B cell (primary cell): ENCODE data around the gene ARL5A. TPM values are rescaled to one million over a fixed set of nuclear protein-coding genes. Genes with fewer than 3 reads are reported as not detected.

ENCODE experiments used
- ATAC-seq: fragments of 200-7000 bp; cut with Tn5 transposase; one replicate; pipeline ENCODE4 v1.10.0; 2021; ENCODE audit warnings: low read depth, mild to moderate bottlenecking, moderate number of reproducible peaks, moderate library complexity
- CTCF ChIA-PET: fragments of 350-600 bp; sonication (Branson Sonifier 250); formaldehyde crosslinking; loops from one replicate; lab custom pipeline; 2021; ENCODE audit warnings: antibody characterized with exemption, inconsistent platforms; lab: Charles Lee
- POLR2A ChIA-PET: fragments of 350-600 bp; sonication (Branson Sonifier 250); formaldehyde crosslinking; loops from one replicate; lab custom pipeline; 2021; ENCODE audit warnings: antibody characterized with exemption; lab: Charles Lee
- DNase-seq: peaks from one replicate; pipeline ENCODE4 v3.0.0; 2013
- H2AFZ ChIP-seq: 2 replicates; pipeline ENCODE4 v1.6.1; 2012; ENCODE audit warnings: mild to moderate bottlenecking, low read depth, low read length; ENCODE audit not compliant: insufficient read depth, poor library complexity, severe bottlenecking
- H3K27ac ChIP-seq, 2 donors: 1 replicate in 1 of 2; 2 replicates in 1 of 2; pipeline ENCODE4 v1.5.1; 2012 to 2013; ENCODE audit warnings: low read length in 2 of 2, mild to moderate bottlenecking in 2 of 2, moderate library complexity in 1 of 2
- H3K27me3 ChIP-seq, 4 experiments: fragments of 200-600 bp in 1 of 4; sonication (generic) in 1 of 4; replicated peaks in 1 of 4; 1 replicate in 2 of 4; 2 replicates in 2 of 4; pipeline versions ENCODE4 v1.6.1 to v1.7.0; 2013 to 2016; ENCODE audit warnings: low read length in 3 of 4, mild to moderate bottlenecking in 2 of 4, mixed read lengths in 1 of 4, moderate library complexity in 1 of 4; ENCODE audit not compliant: insufficient read depth in 4 of 4, control insufficient read depth in 3 of 4; ENCODE audit errors: control extremely low read depth in 1 of 4
- H3K36me3 ChIP-seq, 2 experiments: replicated peaks in 1 of 2; 1 replicate in 1 of 2; 2 replicates in 1 of 2; pipeline versions ENCODE4 v1.6.1 to v1.7.1; 2013; ENCODE audit warnings: low read length in 1 of 2; ENCODE audit not compliant: insufficient read depth in 2 of 2, control insufficient read depth in 1 of 2; ENCODE audit errors: control extremely low read depth in 1 of 2, extremely low read depth in 1 of 2
- H3K4me1 ChIP-seq, 2 donors: fragments of 200-600 bp in 1 of 2; sonication (generic) in 1 of 2; 1 replicate in 1 of 2; 2 replicates in 1 of 2; pipeline versions ENCODE4 v1.5.1 to v1.6.1; 2013 to 2017; ENCODE audit warnings: low read length in 2 of 2; ENCODE audit not compliant: control insufficient read depth in 2 of 2, insufficient read depth in 2 of 2
- H3K4me2 ChIP-seq: replicated peaks from 2 replicates; pipeline ENCODE3; 2012; ENCODE audit warnings: mild to moderate bottlenecking, low read depth, low read length; ENCODE audit not compliant: poor library complexity, severe bottlenecking
- H3K4me3 ChIP-seq, 5 experiments: fragments of 200-600 bp in 1 of 5; sonication (generic) in 1 of 5; 1 replicate in 3 of 5; 2 replicates in 2 of 5; pipeline versions ENCODE4 v1.5.1 to v1.7.0; 2011 to 2016; ENCODE audit warnings: low read length in 4 of 5, mild to moderate bottlenecking in 4 of 5, low read depth in 2 of 5, control low read depth in 1 of 5, moderate library complexity in 1 of 5; ENCODE audit not compliant: insufficient read depth in 1 of 5; ENCODE audit errors: control extremely low read depth in 1 of 5, extremely low read depth in 1 of 5
- H3K79me2 ChIP-seq: fragments of 200-600 bp; sonication (generic); one replicate; pipeline ENCODE4 v1.6.0; 2016; ENCODE audit warnings: low read length; ENCODE audit not compliant: control insufficient read depth, insufficient read depth
- H3K9ac ChIP-seq: fragments of 200-600 bp; sonication (generic); 2 replicates; pipeline ENCODE4 v1.6.1; 2017; ENCODE audit warnings: mild to moderate bottlenecking, low read length, moderate library complexity
- H3K9me3 ChIP-seq, 3 donors: one replicate each; pipeline versions ENCODE4 v1.6.1 to v1.7.1; 2013; ENCODE audit warnings: low read length in 2 of 3; ENCODE audit not compliant: control insufficient read depth in 2 of 3, insufficient read depth in 1 of 3; ENCODE audit errors: control extremely low read depth in 1 of 3
- H4K20me1 ChIP-seq: 2 replicates; pipeline ENCODE4 v1.6.0; 2012; ENCODE audit warnings: mild to moderate bottlenecking, low read length; ENCODE audit not compliant: insufficient read depth, control insufficient read depth, poor library complexity, severe bottlenecking
- H3K27ac Mint-ChIP-seq: one replicate; pipeline ENCODE4 v1.8.0; 2021; ENCODE audit warnings: mixed read lengths
- H3K27me3 Mint-ChIP-seq: one replicate; pipeline ENCODE4 v1.8.0; 2021; ENCODE audit warnings: mixed read lengths
- H3K4me1 Mint-ChIP-seq: one replicate; pipeline ENCODE4 v1.8.0; 2021; ENCODE audit warnings: mixed read lengths
- H3K4me3 Mint-ChIP-seq: one replicate; pipeline ENCODE4 v1.8.0; 2021; ENCODE audit warnings: mixed read lengths
- H3K9me3 Mint-ChIP-seq: one replicate; pipeline ENCODE4 v1.8.0; 2022; ENCODE audit warnings: mixed read lengths; ENCODE audit not compliant: insufficient read depth
- EZH2 ChIP-seq: IDR thresholded peaks from 2 replicates; pipeline ENCODE4 v1.6.1; 2012; ENCODE audit warnings: borderline replicate concordance, low read depth, mild to moderate bottlenecking, moderate library complexity, low read length; ENCODE audit not compliant: insufficient read depth, poor library complexity, severe bottlenecking
- WGBS: methylation state at CpG from one replicate; pipeline ENCODE4 v1.1.5; 2013; ENCODE audit warnings: missing lambda C conversion rate; ENCODE audit not compliant: insufficient coverage; 5-methylcytosine and 5-hydroxymethylcytosine counted together
- intact Hi-C: fragments of 100-400 bp; cut with micrococcal nuclease; formaldehyde crosslinking; loops from one replicate; pipeline ENCODE4 v1.10.0; 2022
- polyA plus RNA-seq: library from polyadenylated mRNA; depleted of rRNA; stranded (reverse); fragments of >200 nt; gene quantifications from 2 replicates; pipeline ENCODE4 v1.2.3, GENCODE V29; 2012
- total RNA-seq, 2 donors: library from RNA; stranded (reverse); fragments of 120-200 nt in 1 of 2; gene quantifications; 1 replicate in 1 of 2; 2 replicates in 1 of 2; pipeline versions ENCODE4 v1.2.3 to v1.2.4, GENCODE V29; 2013 to 2022
- TF ChIP-seq, protein P1 (sequence below): fragments of 200-600 bp; IDR thresholded peaks from one replicate; pipeline ENCODE4 v1.8.0; 2022; ENCODE audit warnings: antibody characterized with exemption, mild to moderate bottlenecking

ARL5A gene
- total and polyA plus RNA-seq, 2 donors (not counting 1 experiment from before 2014, with no cell fraction given) = 18.2 to 54.1 TPM

DNA sequence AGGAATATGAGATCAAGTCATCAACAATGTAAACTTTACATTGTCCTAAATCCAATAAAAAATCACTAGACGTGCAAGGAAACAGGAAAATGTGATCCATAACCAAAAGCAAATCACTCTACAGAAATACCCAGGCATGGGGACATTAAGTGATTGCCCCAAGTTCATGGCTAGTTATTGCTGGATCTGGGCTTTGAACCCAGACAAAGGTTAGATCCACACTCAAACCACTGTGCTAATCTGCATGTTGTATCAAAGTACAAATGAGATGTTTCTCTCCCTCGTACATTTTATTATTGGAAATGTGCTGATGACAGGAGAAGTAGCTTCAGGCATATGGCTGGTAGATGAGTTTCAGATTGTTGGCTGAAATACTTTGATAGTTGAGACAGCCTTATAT, 2.7 kb upstream of the ARL5A start:
- Histone ChIP-seq H2AFZ (no peak overlapping the region), H3K4me3 (no peak overlapping the region), H3K36me3 (no peaks in the 10 kb centered on the region), H3K27me3 (no peaks in the 10 kb centered on the region), H3K27ac (no peak overlapping the region), H3K9me3 (no peaks in the 10 kb centered on the region), H3K4me1 (peaks cover 20 to 41% of the 10 kb centered on the region in 2 donors), H3K9ac (no peak overlapping the region), H3K4me2 (no peak overlapping the region), H4K20me1 (peaks cover 5% of the 10 kb centered on the region), H3K79me2 (peaks cover 23% of the 10 kb centered on the region)
- ATAC-seq (no peak), DNase-seq (no peak)
- ChIA-PET CTCF (interaction anchor here (0.6 kb wide), 1 partner anchor 193 kb away, joined by 3 read pairs; no protein-coding TSS in a partner anchor), POLR2A (no interaction called here)
- Mint-ChIP-seq H3K4me3 (no peak overlapping the region), H3K27ac (no peak overlapping the region), H3K9me3 (no peaks in the 10 kb centered on the region), H3K4me1 (peaks cover 40% of the 10 kb centered on the region), H3K27me3 (no peaks in the 10 kb centered on the region)
- intact Hi-C loops = no loop called here
- TF ChIP-seq, protein P1, sequence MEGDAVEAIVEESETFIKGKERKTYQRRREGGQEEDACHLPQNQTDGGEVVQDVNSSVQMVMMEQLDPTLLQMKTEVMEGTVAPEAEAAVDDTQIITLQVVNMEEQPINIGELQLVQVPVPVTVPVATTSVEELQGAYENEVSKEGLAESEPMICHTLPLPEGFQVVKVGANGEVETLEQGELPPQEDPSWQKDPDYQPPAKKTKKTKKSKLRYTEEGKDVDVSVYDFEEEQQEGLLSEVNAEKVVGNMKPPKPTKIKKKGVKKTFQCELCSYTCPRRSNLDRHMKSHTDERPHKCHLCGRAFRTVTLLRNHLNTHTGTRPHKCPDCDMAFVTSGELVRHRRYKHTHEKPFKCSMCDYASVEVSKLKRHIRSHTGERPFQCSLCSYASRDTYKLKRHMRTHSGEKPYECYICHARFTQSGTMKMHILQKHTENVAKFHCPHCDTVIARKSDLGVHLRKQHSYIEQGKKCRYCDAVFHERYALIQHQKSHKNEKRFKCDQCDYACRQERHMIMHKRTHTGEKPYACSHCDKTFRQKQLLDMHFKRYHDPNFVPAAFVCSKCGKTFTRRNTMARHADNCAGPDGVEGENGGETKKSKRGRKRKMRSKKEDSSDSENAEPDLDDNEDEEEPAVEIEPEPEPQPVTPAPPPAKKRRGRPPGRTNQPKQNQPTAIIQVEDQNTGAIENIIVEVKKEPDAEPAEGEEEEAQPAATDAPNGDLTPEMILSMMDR = no peak
- no peak for TF ChIP-seq EZH2
- WGBS = 100% methylated on average over 1 of the region's 2 CpGs

DNA sequence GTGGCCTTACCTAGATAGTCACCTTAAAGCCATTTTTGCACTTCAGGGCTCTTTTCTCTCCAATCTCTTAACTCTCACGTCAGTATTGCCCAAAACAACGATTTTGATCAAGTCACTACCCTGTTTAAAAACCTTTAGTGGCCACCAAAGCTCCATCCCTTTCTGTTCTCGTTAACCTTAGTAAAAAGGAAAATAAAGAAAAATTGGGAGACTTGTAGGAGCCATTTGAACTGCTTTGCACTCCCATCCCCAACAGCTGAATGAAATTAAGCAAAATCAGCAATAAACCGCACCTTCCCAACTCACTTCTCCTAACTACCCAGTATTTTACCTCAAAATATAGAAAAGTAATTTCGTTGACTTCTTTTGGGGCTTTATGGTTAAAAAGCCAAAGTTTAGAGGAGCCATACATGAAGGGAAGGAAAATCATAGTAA, 686 bp upstream of the ARL5A start:
- H3K4me1 Mint-ChIP-seq = peaks cover 46% of the 10 kb centered on the region
- Histone ChIP-seq H3K27ac (peak overlapping the region; percentile 76 to 87), H3K36me3 (peaks cover 0 to 3% of the 10 kb centered on the region in 2 experiments), H3K9me3 (no peaks in the 10 kb centered on the region), H3K4me1 (peaks cover 20 to 28% of the 10 kb centered on the region in 2 donors), H3K9ac (peak overlapping the region; percentile 97), H3K4me2 (peak overlapping the region; percentile 84), H4K20me1 (peaks cover 7% of the 10 kb centered on the region), H3K4me3 (peak overlapping the region; percentile 36 to 98 (median 90)), H2AFZ (peak overlapping the region; percentile 90), H3K27me3 (no peaks in the 10 kb centered on the region), H3K79me2 (peaks cover 44% of the 10 kb centered on the region)
- ATAC-seq (no peak), DNase-seq (no peak)
- no peaks in the 10 kb centered on the region for H3K27me3 Mint-ChIP-seq
- H3K9me3 Mint-ChIP-seq = no peaks in the 10 kb centered on the region
- ChIA-PET CTCF (interaction anchor here (0.9 to 2.1 kb wide), 7 partner anchors 9 to 191 kb away, joined by 3 to 6 read pairs (median 3); no protein-coding TSS in a partner anchor), POLR2A (interaction anchor here (0.5 to 1.8 kb wide), 4 partner anchors 58 to 191 kb away, joined by 3 to 6 read pairs (median 4); no protein-coding TSS in a partner anchor)
- WGBS = no CpG with 5 or more reads among the region's 5 CpGs
- intact Hi-C loops = loop anchor here (1.0 to 5.0 kb wide), 7 partner anchors 58 to 889 kb away; partner anchors contain the start of genes ARL6IP6 and NMI
- peak overlapping the region; percentile 93 for H3K27ac Mint-ChIP-seq
- H3K4me3 Mint-ChIP-seq = peak overlapping the region; percentile 86
- no peak for TF ChIP-seq EZH2
- TF ChIP-seq, protein P1 = no peak
